Stimulated activated CD4-positive, alpha-beta T cell treated with anti-CD3 and anti-CD28 coated beads, Interleukin-15, amount 100 ng/mL, for 48 hours (primary cell): ENCODE data around the gene CTSS.
"Not testable (repeated sequence)": the region's sequence is repeated elsewhere in the genome, so short reads cannot be mapped to it uniquely, and the experiment has no call there.

Experiments used
- DNase-seq, 2 donors: peaks; one replicate each; pipeline ENCODE4 v3.0.0-alpha.2; 2020; ENCODE audit warnings: low read depth in 2 of 2

The CTSS gene

DNA sequence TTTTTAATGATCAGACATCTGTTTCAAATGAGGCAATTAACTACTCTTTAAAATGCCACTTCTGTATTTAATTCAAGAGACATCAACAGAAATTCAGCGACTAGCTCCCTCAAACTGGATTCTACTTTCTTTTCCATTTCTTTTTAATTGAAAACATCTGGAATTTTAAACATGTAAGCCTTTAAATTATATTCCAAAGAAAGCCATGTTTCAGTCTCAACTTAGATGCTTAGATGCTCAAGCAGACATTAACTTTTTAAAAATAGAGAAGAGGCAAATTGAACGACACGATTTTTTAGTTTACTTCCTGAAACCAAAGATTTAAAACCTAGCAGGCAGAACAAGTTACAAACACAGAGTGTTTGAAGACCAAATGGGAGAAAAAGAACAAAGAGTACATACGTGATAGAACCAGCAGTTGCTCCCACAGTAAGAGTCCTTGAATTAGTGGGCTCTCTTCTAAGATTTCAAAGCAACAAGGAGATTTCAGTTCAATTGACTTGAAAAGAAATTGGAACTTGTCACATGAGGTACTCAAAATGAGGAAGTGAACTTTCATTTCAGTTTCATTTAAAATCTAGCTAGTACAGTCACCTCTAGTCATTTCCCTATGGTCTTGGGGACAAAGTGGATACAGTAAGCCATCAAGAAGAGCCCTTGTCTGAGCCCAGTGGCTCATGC is at the start of gene CTSS:
Gene CTSS, minus strand, starts transcription at position 483 of the 681 bp plus-strand sequence. CDS start 1,015 bp downstream, outside the sequence.
- DNase-seq = no peak

DNA sequence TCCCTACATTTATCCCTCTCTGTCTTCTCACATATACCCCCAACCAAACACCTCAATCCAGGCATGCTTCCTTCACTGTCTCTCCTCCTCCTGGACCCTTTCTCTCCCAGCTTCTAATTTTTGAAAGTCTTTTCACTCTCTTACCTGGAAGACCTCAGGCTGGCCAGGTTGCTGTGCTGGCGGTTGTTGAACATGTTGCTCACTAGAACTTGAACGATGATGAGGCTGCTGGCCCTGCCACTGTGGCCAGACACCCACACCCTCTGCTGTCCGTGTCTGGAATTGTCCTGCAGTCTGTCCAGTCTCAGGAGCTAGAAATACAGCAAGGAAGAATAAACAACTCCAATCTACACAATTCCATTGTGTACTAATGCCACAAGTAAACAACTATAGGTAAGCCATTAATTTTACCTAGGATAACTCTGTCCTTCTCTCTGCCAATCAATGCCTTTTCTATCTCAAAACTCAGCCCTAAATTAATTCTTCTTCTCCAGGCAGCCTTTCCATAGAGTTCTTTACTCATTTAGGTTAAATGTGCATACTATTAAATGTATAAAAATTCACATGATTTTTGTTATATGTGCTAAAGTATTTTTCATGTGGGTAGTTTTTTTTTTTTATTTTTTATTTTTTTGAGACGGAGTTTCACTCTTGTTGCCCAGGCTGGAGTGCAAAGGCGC is 47.6 kb upstream of the CTSS start:
- DNase-seq = no peak

DNA sequence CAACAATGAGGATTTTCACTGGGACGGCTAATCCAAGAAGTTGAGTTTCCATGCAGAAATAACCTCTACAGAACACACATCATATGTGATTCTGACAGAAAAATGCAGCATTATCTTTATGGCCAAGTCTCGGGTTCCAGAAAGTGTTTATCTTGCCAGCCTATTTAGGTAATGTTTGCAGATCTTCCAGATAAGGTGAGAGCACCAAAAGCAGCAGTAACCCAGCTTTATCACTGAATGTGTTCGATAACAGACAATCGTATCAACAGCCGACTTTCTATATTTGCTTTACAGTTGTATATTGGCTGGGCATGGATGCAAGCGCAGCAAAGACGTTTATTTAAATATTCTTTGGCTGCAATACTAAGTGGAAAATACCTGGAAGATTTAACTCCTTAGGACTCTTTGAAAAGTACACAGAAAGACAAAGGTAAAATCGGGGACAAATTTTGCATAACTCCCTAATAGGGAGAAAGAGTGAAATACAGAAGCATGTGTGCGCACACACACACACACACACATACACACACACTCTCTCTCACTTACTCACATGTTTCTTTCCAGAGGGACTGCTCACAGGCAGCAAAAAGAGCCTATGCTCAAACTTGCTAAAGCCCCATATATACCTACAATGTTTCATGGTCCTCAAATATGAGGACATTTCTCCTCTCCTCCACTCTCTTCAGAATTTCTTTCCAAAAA is 45.5 kb upstream of the CTSS start:
- no peak for DNase-seq

DNA sequence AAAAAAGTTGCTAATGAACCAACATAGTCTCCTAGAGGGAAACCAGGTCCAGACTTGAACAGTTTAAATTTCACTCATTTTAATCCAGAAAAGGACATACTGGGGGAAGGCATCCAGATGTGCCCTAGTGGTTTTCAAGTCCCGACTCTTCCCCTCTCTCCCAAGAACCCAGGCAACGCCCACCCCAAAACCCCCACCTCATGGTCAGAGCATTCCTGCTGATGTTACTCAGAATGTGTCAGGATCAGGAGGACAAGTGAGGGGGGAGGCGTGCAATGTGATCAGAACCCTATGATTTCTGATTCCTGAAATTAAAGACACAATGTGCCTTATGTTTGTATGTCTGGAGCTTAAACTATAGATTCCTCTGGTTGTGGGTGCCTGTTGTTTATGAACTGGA is 44.1 kb upstream of the CTSS start:
- no peak for DNase-seq

DNA sequence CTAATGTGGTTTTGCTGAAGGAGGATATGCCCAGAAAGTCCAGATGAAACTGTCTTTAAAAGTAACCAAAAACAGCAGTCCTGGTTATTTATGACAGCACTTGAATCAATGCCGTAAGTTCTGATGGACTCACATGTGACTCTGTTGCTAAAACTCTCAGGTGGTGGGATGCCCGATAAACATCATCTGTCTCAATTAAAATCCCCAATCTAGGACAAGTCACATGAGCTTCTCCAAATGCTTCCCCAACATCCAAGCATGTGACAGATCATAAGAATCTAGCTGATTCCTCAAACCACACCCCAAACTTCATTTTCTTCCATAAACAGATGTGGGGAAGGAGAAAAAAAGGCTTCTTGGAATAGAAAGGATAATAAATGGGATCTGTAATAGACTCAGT is 43.3 kb upstream of the CTSS start:
- DNase-seq = no peak

DNA sequence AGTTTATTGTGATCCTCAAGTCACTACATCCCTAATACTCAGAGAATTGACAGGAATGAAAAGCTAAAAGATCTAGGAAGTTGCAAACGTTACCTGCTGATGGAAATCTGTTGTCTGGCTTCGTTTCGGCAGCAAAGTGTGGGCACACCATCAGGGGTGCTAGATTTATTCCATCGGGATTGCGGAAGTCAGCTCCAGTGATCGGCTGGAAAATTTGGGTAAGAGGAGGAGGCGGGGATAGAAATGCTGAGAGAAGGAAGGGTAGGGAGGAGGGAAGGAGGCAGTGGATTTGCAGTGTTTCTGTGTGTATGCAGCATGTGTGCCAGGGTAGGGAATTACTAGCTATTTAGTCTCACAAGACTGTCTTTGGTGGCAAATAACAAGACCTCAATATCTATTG is 42.5 kb upstream of the CTSS start, which contains the start of gene CTSK:
Gene CTSK, minus strand, starts transcription at position 140 of the 400 bp plus-strand sequence. CDS start 1,455 bp downstream, outside the sequence.
- DNase-seq = no peak

DNA sequence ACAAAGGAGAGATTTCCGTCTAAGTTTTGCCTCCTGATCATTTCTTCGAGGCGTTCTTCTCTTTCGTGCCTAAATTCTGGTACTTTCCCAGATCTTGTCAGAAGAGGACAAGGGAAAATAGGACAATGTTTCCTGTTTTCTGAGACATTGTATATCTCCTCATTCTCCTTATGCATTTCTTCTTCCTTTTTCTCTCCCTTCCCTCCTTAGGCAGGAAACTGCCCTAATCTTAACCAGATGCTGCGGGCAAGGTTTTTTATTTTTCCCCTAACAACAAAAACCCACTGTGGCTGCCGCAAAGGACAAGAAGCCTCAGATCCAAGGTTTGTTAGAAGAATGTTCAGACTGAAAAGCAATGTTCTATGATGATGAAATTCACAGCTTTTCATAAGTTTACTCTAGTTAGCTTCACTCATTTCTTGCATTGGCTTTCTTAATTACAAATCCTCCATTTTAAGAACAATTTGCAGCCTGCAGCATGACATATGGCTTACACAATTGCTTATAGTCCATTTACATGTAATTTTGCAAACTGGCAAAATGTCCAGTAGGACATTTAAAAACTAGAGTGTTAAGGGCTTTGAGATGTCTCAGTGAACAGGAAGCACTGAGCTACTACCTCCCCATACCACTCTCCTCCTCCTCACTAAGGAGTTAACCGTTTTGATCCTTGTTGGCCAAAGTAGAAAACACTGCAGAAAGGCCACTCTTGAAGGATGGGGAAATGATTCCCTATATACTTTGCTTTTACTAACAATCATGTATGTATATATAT is 41.9 kb upstream of the CTSS start:
- DNase-seq = no peak

DNA sequence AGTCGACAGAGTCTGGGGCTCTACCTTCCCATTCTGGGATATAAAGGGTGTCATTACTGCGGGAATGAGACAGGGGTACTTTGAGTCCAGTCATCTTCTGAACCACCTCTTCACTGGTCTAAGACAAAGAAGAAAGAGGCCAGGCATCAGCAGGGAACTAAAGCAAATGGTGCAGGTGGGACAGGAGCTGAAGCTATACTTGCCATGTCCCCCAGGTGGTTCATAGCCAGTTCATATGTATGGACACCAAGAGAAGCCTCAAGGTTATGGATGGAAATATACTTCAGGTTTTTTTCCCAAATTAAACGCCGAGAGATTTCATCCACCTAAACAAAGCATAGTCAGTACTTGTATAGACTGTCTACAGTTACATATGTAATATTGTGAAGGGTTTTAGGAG is 40.3 kb upstream of the CTSS start:
- DNase-seq = no peak

DNA sequence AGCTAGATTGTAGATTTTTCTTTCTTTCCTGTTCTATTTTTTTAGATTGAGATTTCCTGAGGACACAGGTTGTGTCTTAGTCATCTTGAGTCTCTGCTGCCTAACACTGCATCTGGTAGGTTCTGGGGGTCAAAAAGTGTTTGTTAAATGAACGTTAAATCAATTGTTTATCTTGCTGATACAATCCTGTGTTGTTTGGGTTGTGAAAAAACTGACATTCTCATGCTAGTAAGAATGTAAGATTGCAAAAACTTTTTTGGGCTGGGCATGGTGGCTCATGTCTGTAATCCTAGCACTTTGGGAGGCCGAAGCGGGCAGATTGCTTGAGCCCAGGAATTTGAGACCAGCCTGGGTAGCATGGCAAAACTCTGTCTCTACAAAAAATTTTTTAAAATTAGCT is 39.1 kb upstream of the CTSS start:
- no peak for DNase-seq

DNA sequence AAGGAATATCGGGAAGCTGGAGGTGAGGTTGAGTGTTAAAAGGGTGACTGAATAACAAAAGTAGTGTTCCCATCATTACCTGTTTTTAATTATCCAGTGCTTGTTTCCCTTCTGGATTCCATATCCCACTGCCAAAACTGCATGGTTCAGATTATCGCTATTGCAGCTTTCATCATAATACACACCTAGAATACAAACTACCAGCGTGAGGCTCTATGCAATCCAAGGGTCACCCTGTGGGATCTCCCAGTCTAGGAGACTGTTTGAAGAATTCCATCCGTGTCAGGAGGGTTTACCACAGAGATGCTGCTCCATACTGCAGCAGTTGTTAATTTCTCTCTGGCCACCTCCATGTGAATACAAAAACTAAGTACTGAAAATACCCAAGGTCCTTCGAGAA is 33.5 kb upstream of the CTSS start:
- no peak for DNase-seq

DNA sequence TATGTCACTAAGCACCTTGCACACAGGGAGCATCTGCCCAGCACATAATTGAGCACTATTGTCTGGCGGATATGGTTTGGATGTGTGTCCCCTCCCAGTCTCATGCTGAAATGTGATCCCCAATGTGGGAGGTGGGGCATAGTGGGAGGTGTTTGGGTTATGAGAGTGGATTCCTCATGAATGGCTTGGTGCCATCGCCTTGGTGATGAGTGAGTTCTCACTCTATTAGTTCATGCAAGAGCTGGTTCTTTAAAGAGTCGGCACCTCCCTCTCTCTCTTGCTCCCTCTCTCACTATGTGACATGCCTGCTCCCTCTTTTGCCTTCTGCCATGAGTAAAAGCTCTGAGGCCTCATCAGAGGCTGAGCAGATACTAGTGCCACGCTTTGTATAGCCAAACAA is 32.9 kb upstream of the CTSS start:
- DNase-seq = no peak

DNA sequence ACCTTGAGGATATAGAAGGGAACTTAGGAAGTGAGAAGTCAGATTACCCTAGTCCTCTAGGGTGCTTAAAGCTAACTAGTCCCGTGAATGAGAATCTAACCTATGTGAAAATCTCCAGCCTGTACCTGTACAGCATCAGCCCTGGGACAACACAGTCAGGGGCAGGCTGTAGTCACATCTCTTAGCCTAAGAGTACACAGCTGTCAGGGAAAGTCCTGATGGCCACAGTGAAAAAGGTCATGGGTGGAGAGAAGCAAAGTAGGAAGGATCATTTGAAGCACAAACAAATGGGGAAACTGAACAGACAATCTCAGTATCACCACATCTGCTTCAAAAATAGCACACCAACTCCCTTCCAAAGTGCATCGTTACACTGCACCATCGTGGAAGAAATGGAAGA is 30.8 kb upstream of the CTSS start:
- no peak for DNase-seq

DNA sequence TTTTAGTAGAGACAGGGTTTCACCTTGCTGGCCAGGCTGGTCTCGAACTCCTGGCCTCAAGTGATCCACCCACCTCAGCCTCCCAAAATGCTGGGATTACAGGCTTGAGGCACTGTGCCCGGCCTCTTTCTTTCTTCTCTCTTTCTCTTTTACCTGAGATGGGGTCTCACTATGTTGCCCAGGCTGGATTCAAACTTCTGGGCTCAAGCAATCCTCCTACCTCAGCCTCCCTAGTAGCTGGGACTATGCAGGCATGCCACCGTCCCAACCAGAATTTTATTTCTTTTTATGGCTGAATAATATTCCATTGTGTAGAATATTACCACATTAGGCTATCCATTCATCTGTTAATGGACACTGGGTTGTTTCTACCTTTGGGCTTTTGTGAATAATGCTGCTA is 28.2 kb upstream of the CTSS start:
- DNase-seq = not testable (repeated sequence)

DNA sequence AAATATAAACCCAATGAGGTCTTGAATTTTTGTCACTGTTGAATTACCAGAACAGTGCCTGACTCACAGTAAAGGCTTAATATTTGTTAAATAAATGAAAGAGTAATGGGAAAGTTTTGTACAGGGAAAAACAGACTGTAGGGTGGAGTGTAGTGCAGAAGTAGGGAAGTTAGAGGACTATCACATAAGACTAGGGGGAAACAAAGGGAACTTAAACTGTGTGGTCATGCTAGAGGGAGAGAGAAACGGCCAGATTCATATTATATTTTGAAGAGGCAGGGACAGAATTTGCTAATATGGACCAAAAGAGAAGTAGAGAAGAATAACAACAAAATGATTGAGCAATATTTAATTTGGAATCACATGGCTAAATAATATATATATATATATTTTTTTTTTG is 27.6 kb upstream of the CTSS start:
- DNase-seq = no peak

DNA sequence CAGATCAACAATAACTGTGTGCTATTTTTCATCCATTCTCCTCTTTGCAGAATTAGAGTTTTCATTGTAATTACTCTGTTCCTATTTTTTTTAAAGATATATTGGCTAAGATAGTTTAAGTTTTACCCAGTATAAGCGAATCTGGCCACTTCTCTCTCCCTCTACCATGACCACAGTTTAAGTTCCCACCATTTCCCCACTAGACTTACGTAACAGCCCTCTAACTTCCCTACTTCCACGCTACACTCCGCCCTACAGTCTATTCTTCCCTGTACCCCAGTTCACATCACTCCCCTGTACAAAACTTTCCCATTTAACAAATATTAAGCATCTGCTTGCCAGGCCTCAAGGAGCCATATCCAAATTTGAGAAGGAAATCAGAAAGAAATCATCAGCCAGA is 26.0 kb upstream of the CTSS start:
- DNase-seq = no peak

DNA sequence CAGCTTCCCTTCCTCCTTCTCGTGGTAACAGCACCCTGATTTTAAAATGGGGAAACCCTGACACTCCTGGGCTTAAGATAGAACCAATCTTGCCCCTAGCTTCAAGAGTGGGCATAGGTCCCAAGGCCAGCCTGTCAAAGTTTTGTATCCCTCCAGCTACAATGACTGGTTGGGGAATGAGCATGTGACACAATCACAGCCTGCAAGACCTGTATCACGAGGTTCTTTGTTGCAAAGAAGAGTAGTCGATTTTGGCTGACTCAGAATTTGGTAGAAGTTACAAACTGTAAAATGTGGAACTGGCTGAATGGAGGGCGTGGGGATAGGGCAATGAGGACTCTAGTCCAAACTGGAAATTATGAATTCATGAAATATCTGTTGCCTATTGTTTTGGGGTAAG is 23.8 kb upstream of the CTSS start:
- no peak for DNase-seq

DNA sequence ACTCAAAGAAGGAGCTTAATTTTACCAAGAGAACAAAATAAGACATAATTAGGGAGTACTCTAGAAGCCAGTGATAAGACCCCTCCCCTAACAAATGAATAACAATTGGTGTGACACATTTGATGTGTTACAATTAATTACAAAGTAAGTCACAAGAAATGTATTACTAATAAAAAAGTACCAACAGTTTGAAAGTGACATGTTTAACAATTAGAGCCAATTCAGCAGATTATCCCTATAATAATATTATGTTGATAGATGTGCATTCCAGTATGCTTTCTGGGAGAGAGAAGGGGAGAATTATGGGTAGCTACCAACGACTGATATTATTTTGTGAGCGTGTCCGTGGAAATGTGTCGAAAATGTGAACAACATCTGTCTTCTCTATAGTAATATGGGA is 23.4 kb upstream of the CTSS start:
- DNase-seq = no peak

DNA sequence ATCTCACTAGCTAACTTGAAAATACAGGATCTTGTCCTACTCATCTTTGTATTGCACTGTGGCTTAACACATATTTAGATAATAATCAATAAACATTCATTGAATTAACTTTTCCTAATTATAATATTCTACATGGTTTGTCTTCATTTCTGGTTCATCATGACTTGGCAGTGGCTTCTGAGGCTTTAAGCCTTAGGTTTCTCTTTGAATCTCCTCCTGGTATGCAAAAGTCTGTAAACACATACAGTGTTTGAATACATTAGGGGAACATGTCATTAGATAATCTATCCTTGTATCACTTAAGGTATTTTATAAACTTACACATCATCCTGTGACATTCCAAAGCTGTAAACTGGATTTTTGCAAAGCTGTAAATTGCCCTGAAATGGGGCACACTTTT is 21.9 kb upstream of the CTSS start:
- no peak for DNase-seq

DNA sequence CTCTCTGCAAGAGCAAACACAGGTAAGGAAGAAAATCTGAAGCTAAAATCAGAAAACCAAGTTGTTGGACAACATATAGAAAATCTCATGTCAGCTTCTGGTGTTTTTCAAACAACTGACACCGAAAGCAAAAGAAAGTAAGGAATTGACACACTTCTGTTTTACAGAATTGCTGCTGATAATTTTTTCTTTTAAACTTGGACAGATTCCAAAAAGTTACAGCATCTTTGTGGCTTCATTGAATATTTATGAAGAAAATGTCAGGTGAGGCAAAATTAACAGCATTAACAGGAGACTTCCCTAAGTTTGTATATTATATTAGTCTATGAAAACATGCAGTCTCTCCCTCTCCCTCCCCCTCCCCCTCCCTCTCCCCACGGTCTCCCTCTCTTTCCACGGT is 14.9 kb upstream of the CTSS start:
- no peak for DNase-seq

DNA sequence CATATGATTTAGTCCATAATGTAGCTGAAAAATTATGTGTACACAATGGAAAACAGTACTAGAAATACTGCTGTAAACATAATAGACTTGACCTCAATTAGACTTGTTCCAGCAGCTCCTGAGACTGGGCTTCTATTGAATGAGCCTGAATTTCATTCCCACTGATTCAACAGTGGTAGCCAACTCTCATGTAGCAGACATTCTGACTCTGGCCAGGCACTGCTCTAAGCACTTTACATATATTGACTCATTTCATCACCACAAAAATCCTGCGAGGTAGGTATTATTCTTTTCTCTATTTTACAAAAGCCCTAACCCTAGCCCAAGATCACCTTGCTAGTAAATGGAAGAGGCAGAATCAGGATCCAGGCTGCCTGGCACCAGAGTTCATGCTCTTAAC is 12.8 kb upstream of the CTSS start:
- DNase-seq = no peak

DNA sequence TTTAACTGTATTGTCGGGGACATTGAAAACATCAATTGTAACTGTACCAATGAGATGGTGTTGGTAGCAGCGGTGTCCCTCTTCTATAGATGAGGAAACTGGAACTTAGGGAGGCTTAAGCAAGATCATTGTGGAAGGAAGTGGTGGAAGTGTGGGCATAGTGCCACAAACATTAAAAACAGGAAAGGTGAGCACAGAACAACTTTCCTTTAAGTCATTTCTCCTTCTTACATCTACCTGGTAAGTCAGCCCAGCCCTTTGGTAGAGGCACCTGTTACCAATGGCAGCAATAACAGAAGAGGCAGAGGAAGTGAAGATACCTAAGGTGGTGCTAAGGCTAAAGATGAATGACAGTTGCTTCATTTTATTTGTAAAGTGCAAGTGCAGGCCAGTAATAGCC is 12.0 kb upstream of the CTSS start:
- DNase-seq = no peak

DNA sequence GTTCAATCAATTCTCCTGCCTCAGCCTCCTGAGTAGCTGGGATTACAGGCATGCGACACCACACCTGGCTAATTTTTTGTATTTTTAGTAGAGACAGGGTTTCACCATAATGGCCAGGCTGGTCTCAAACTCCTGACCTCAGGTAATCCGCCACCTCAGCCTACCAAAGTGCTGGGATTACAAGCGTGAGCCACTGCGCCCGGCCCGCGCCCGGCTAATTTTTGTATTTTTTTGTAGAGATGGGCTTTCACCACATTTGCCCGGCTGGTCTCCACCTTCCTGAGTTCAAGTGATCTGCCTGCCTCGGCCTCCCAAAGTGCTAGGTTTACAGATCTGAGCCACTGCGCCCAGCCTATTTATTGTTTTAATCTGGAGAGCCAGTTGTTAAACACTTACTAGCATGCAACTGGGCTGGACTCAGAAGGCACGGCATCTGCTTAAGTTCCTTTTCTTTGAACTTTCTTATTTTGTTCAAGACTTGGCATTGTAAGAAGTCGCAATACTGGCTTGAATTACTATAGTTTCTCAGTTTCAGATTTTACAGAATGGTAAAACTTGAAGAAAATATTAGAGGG is 10.4 kb upstream of the CTSS start:
- not testable (repeated sequence) for DNase-seq
